A673 (cell line): ENCODE results near the gene PARD3.

Source experiments
- EZH2 ChIP-seq: fragments of 200-600 bp; sonication (generic); IDR thresholded peaks from 2 replicates; pipeline ENCODE4 v1.6.1; 2017; ENCODE audit warnings: borderline replicate concordance, low read depth, mild to moderate bottlenecking, mixed read lengths, antibody characterized with exemption, low read length; ENCODE audit not compliant: poor library complexity, severe bottlenecking
- TF ChIP-seq, protein P1 (sequence below): fragments of 300-800, 200-600 bp; sonication (generic); conservative IDR thresholded peaks from 2 replicates; pipeline ENCODE4 v1.5.1; 2017; ENCODE audit warnings: low read depth, mild to moderate bottlenecking, antibody characterized with exemption, low read length, moderate library complexity, mixed read lengths

DNA sequence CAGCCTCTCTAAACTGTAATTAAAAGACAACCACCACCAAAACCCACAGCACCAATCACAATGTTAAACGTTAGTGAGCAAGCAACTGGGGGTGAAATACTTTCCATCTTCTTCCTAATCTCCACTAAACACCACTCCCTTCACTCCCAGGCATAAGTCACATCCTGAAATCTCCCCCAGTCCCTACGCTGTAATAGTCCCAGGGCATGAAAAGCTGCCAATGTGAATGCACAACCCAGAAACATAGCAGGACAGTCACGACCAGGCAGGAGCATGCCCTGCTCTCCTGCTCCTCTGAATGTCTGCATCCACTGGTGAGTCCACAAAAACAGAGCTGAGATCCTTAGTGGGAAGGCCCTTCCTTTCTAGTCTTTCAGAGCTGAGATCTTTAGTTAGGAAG lies 288.9 kb downstream of the PARD3 start:
- TF ChIP-seq, protein P1, sequence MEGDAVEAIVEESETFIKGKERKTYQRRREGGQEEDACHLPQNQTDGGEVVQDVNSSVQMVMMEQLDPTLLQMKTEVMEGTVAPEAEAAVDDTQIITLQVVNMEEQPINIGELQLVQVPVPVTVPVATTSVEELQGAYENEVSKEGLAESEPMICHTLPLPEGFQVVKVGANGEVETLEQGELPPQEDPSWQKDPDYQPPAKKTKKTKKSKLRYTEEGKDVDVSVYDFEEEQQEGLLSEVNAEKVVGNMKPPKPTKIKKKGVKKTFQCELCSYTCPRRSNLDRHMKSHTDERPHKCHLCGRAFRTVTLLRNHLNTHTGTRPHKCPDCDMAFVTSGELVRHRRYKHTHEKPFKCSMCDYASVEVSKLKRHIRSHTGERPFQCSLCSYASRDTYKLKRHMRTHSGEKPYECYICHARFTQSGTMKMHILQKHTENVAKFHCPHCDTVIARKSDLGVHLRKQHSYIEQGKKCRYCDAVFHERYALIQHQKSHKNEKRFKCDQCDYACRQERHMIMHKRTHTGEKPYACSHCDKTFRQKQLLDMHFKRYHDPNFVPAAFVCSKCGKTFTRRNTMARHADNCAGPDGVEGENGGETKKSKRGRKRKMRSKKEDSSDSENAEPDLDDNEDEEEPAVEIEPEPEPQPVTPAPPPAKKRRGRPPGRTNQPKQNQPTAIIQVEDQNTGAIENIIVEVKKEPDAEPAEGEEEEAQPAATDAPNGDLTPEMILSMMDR, result no peak
- TF ChIP-seq EZH2, result no peak
